Measurements from ENCODE around the gene HDDC3.

Gene HDDC3

GRCh38 chr15:90946538-90946937, 14.2 kb upstream of the HDDC3 start:
- Histone ChIP-seq H3K4me1 (ENCODE audit: control insufficient read depth in 1 of 2, insufficient read depth in 2 of 2, low read length in 2 of 2) (no peaks in the 10 kb centered on the region), H3K4me3 (ENCODE audit: low read depth in 1 of 2, low read length in 2 of 2) (no peak overlapping the region), H3K9ac (ENCODE audit: low read depth in 1 of 2, low read length in 2 of 2) (no peak overlapping the region), H3K36me3 (ENCODE audit: control insufficient read depth in 1 of 2, insufficient read depth in 2 of 2, low read length in 2 of 2) (peaks cover 37 to 84% of the 10 kb centered on the region in 2 donors), H3K9me3 (ENCODE audit: control insufficient read depth in 1 of 2, low read length in 2 of 2) (no peaks in the 10 kb centered on the region), H3K27ac (ENCODE audit: low read depth, low read length) (no peak overlapping the region), H3K27me3 (ENCODE audit: control insufficient read depth in 1 of 2, insufficient read depth in 2 of 2, low read length in 2 of 2) (no peaks in the 10 kb centered on the region)

DNA sequence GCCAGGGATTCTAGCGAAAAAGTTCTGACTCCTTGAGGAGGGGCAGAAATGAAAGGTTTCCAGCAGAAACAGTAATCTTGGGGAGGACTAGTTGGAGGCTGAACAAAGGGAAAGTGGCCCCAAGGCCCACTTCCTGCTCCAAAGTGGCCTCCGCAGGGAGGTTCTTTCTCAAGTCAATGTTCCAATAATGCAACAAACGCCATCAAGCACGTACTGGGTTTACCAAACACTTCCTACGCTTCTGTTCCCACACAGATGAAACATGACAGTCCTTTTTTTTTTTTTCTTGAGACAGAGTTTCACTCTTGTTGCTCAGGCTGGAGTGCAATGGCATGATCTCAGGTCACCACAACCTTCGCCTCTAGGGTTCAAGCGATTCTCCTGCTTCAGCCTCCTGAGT, 12.7 kb upstream of the HDDC3 start:
- no peak overlapping the region for H3K4me3 ChIP-seq (ENCODE audit: low read depth in 1 of 2, low read length in 2 of 2)
- no peak overlapping the region for H3K27ac ChIP-seq (ENCODE audit: low read depth, low read length)
- H3K9ac ChIP-seq (ENCODE audit: low read depth in 1 of 2, low read length in 2 of 2): no peak overlapping the region
- H3K36me3 ChIP-seq (ENCODE audit: control insufficient read depth in 1 of 2, insufficient read depth in 2 of 2, low read length in 2 of 2): peaks cover 42 to 84% of the 10 kb centered on the region in 2 donors
- H3K9me3 ChIP-seq (ENCODE audit: control insufficient read depth in 1 of 2, low read length in 2 of 2): no peaks in the 10 kb centered on the region
- no peaks in the 10 kb centered on the region for H3K4me1 ChIP-seq (ENCODE audit: control insufficient read depth in 1 of 2, insufficient read depth in 2 of 2, low read length in 2 of 2)
- H3K27me3 ChIP-seq (ENCODE audit: control insufficient read depth in 1 of 2, insufficient read depth in 2 of 2, low read length in 2 of 2): no peaks in the 10 kb centered on the region

DNA sequence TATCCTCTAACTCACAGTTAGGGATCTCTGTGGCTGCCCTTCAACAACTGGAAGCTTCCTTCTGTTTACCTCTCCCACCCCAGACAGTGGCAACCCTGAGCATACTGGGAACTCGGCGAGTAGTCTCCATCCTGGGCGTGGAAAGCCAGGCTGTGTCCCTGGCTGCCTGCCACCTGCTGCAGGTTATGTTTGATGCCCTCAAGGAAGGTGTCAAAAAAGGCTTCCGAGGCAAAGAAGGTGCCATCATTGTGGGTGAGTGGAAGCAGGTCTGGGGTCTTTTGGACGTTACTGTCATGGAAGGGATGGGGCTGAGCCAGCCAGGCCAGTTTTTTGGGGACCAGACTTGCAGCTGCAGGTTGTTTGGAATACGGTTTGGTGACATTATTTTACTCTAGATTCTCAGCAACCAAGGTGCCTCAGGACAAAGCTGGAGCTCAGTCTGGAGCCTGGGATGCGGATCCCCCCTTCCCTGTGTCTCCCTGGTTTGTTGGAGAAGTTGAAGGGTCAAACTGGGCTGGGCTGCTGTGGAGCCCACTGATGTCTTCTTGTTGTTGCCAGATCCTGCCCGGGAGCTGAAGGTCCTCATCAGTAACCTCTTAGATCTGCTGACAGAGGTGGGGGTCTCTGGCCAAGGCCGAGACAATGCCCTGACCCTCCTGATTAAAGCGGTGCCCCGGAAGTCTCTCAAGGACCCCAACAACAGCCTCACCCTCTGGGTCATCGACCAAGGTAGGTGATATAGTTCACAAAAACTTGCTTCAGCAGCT, 10.2 kb upstream of the HDDC3 start:
- H3K4me1 ChIP-seq (ENCODE audit: control insufficient read depth in 1 of 2, insufficient read depth in 2 of 2, low read length in 2 of 2): no peaks in the 10 kb centered on the region
- no peak overlapping the region for H3K27ac ChIP-seq (ENCODE audit: low read depth, low read length)
- H3K4me3 ChIP-seq (ENCODE audit: low read depth in 1 of 2, low read length in 2 of 2): no peak overlapping the region
- peaks cover 50 to 74% of the 10 kb centered on the region in 2 donors for H3K36me3 ChIP-seq (ENCODE audit: control insufficient read depth in 1 of 2, insufficient read depth in 2 of 2, low read length in 2 of 2)
- no peaks in the 10 kb centered on the region for H3K27me3 ChIP-seq (ENCODE audit: control insufficient read depth in 1 of 2, insufficient read depth in 2 of 2, low read length in 2 of 2)
- no peak overlapping the region for H3K9ac ChIP-seq (ENCODE audit: low read depth in 1 of 2, low read length in 2 of 2)
- no peaks in the 10 kb centered on the region for H3K9me3 ChIP-seq (ENCODE audit: control insufficient read depth in 1 of 2, low read length in 2 of 2)

DNA sequence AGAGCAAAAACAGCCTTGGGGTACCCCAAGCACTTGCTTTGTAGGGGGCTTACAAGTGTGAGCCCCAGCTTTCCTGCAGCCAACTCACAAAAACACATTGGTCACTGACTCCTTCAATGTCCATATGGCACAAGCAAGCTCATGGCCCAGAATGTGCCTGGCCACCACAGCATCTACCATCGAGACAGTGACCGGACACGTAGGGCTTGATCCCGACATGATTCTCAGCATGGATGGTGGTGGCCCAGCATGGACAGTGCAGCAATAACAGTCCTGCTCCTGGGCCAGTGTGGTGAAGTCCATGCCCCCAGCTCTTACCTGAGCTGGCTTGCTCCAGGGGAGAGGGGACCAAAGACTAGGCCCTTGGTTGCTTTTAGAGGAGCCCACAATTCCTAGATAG, 8.7 kb upstream of the HDDC3 start:
- no peak overlapping the region for H3K27ac ChIP-seq (ENCODE audit: low read depth, low read length)
- no peak overlapping the region for H3K4me3 ChIP-seq (ENCODE audit: low read depth in 1 of 2, low read length in 2 of 2)
- no peaks in the 10 kb centered on the region for H3K9me3 ChIP-seq (ENCODE audit: control insufficient read depth in 1 of 2, low read length in 2 of 2)
- H3K4me1 ChIP-seq (ENCODE audit: control insufficient read depth in 1 of 2, insufficient read depth in 2 of 2, low read length in 2 of 2): peaks cover 5 to 8% of the 10 kb centered on the region in 2 donors
- H3K9ac ChIP-seq (ENCODE audit: low read depth in 1 of 2, low read length in 2 of 2): no peak overlapping the region
- no peaks in the 10 kb centered on the region for H3K27me3 ChIP-seq (ENCODE audit: control insufficient read depth in 1 of 2, insufficient read depth in 2 of 2, low read length in 2 of 2)
- H3K36me3 ChIP-seq (ENCODE audit: control insufficient read depth in 1 of 2, insufficient read depth in 2 of 2, low read length in 2 of 2): peaks cover 47 to 60% of the 10 kb centered on the region in 2 donors

DNA sequence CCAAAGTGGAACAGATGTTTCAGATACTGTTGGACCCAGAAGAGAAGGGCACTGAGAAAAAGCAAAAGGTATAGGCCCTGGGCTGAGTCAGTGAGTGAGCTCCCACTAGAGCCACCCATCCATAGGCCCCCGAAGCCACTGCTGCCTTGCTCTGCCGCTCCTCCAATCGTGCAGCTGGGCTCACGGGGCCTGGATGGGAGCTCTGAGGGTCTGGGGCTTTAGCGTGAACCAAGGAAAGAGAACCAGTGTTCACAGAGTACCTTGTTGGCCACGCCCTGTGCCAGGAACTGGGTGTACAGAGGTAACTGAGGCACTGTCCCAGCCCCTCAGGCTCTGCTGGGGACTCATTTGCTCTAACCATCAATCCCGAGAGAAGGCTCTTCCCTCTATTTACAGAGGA, 7.4 kb upstream of the HDDC3 start:
- no peak overlapping the region for H3K27ac ChIP-seq (ENCODE audit: low read depth, low read length)
- no peaks in the 10 kb centered on the region for H3K9me3 ChIP-seq (ENCODE audit: control insufficient read depth in 1 of 2, low read length in 2 of 2)
- H3K9ac ChIP-seq (ENCODE audit: low read depth in 1 of 2, low read length in 2 of 2): no peak overlapping the region
- H3K36me3 ChIP-seq (ENCODE audit: control insufficient read depth in 1 of 2, insufficient read depth in 2 of 2, low read length in 2 of 2): peaks cover 42 to 55% of the 10 kb centered on the region in 2 donors
- H3K4me3 ChIP-seq (ENCODE audit: low read depth in 1 of 2, low read length in 2 of 2): no peak overlapping the region
- no peaks in the 10 kb centered on the region for H3K27me3 ChIP-seq (ENCODE audit: control insufficient read depth in 1 of 2, insufficient read depth in 2 of 2, low read length in 2 of 2)
- peaks cover 12% of the 10 kb centered on the region in 2 donors for H3K4me1 ChIP-seq (ENCODE audit: control insufficient read depth in 1 of 2, insufficient read depth in 2 of 2, low read length in 2 of 2)

- no peaks in the 10 kb centered on the region for H3K27me3 ChIP-seq (ENCODE audit: control insufficient read depth in 1 of 2, insufficient read depth in 2 of 2, low read length in 2 of 2)
- H3K27ac ChIP-seq (ENCODE audit: low read depth, low read length): no peak overlapping the region
- H3K4me1 ChIP-seq (ENCODE audit: control insufficient read depth in 1 of 2, insufficient read depth in 2 of 2, low read length in 2 of 2): peaks cover 21 to 22% of the 10 kb centered on the region in 2 donors
- no peak overlapping the region for H3K9ac ChIP-seq (ENCODE audit: low read depth in 1 of 2, low read length in 2 of 2)
- H3K36me3 ChIP-seq (ENCODE audit: control insufficient read depth in 1 of 2, insufficient read depth in 2 of 2, low read length in 2 of 2): peaks cover 37 to 41% of the 10 kb centered on the region in 2 donors
- no peaks in the 10 kb centered on the region for H3K9me3 ChIP-seq (ENCODE audit: control insufficient read depth in 1 of 2, low read length in 2 of 2)
- no peak overlapping the region for H3K4me3 ChIP-seq (ENCODE audit: low read depth in 1 of 2, low read length in 2 of 2)
Observed at GRCh38 chr15:90938261-90938660, 5.9 kb upstream of the HDDC3 start.

GRCh38 chr15:90936823-90937222, 4.5 kb upstream of the HDDC3 start:
- H3K9ac ChIP-seq (ENCODE audit: low read depth in 1 of 2, low read length in 2 of 2): no peak overlapping the region
- H3K4me1 ChIP-seq (ENCODE audit: control insufficient read depth in 1 of 2, insufficient read depth in 2 of 2, low read length in 2 of 2): peaks cover 24 to 30% of the 10 kb centered on the region in 2 donors
- no peak overlapping the region for H3K27ac ChIP-seq (ENCODE audit: low read depth, low read length)
- peaks cover 26 to 27% of the 10 kb centered on the region in 2 donors for H3K36me3 ChIP-seq (ENCODE audit: control insufficient read depth in 1 of 2, insufficient read depth in 2 of 2, low read length in 2 of 2)
- no peaks in the 10 kb centered on the region for H3K27me3 ChIP-seq (ENCODE audit: control insufficient read depth in 1 of 2, insufficient read depth in 2 of 2, low read length in 2 of 2)
- no peak overlapping the region for H3K4me3 ChIP-seq (ENCODE audit: low read depth in 1 of 2, low read length in 2 of 2)
- H3K9me3 ChIP-seq (ENCODE audit: control insufficient read depth in 1 of 2, low read length in 2 of 2): no peaks in the 10 kb centered on the region

- H3K4me3 ChIP-seq (ENCODE audit: low read depth in 1 of 2, low read length in 2 of 2): peak within 1 kb of the TSS; percentile 80 to 82
- H3K36me3 ChIP-seq (ENCODE audit: control insufficient read depth in 1 of 2, insufficient read depth in 2 of 2, low read length in 2 of 2): peaks cover 14 to 18% of the 10 kb centered on the region in 2 donors
- H3K9me3 ChIP-seq (ENCODE audit: control insufficient read depth in 1 of 2, low read length in 2 of 2): no peaks in the 10 kb centered on the region
- H3K27ac ChIP-seq (ENCODE audit: low read depth, low read length): peak within 1 kb of the TSS; percentile 71
- H3K4me1 ChIP-seq (ENCODE audit: control insufficient read depth in 1 of 2, insufficient read depth in 2 of 2, low read length in 2 of 2): peaks cover 37 to 43% of the 10 kb centered on the region in 2 donors
- H3K27me3 ChIP-seq (ENCODE audit: control insufficient read depth in 1 of 2, insufficient read depth in 2 of 2, low read length in 2 of 2): no peaks in the 10 kb centered on the region
- peak within 1 kb of the TSS; percentile 89 to 93 for H3K9ac ChIP-seq (ENCODE audit: low read depth in 1 of 2, low read length in 2 of 2)
Observed at GRCh38 chr15:90934949-90935751, 2.8 kb upstream of the HDDC3 start, which contains the start of gene UNC45A. Gene UNC45A, plus strand, starts transcription at chr15:90935285. Its CDS starts 40 bp downstream, at chr15:90935325.

DNA sequence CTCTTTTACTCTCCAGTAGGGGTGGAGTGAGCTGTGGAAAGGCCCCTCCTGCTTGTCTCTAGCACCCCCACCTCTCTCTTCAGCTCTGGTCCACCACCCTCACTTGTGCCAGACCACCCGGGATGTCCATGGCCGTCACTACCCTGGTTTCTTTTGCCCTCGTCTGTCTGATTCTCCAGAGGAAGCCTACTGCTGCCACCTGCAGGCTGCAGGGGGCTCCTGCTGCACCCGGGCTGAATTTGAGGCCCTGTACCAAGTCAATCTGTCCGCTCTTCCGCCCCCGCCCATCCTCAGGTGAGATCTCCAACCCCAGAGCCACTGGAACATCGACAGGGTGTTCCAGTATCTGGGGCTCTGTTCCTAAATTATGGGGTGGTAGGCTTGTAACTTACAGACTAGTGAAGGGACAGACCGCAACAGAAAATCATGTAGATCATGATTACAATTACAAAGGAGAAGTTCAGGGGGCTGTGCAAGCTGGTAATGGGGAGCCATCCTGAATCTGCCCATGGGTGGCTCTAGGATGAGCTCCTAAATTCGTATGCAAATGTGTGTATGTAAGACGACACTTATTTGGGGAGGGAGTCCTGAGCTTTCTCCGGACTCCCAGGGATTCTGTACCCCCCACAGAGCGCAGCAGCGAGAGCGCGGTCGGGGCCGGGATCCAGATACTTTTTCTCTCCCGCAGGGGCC, 2.1 kb upstream of the HDDC3 start:
- H3K4me3 ChIP-seq (ENCODE audit: low read depth in 1 of 2, low read length in 2 of 2): peak overlapping the region; percentile 80 to 82
- H3K27me3 ChIP-seq (ENCODE audit: control insufficient read depth in 1 of 2, insufficient read depth in 2 of 2, low read length in 2 of 2): no peaks in the 10 kb centered on the region
- peaks cover 6 to 10% of the 10 kb centered on the region in 2 donors for H3K36me3 ChIP-seq (ENCODE audit: control insufficient read depth in 1 of 2, insufficient read depth in 2 of 2, low read length in 2 of 2)
- H3K27ac ChIP-seq (ENCODE audit: low read depth, low read length): peak overlapping the region; percentile 65
- peak overlapping the region; percentile 78 to 89 for H3K9ac ChIP-seq (ENCODE audit: low read depth in 1 of 2, low read length in 2 of 2)
- H3K9me3 ChIP-seq (ENCODE audit: control insufficient read depth in 1 of 2, low read length in 2 of 2): no peaks in the 10 kb centered on the region
- H3K4me1 ChIP-seq (ENCODE audit: control insufficient read depth in 1 of 2, insufficient read depth in 2 of 2, low read length in 2 of 2): peaks cover 37 to 43% of the 10 kb centered on the region in 2 donors

Data from duodenal mucosa (tissue), 2 donors.